ENCODE data around the gene CDH4. TPM values are rescaled to one million over a fixed set of nuclear protein-coding genes. Genes with fewer than 3 reads are reported as not detected.

The CDH4 gene
- total and polyA plus RNA-seq, 2 donors (not counting 3 experiments of a cell fraction or from before 2014, with no cell fraction given) = 0.17 to 0.51 TPM

DNA sequence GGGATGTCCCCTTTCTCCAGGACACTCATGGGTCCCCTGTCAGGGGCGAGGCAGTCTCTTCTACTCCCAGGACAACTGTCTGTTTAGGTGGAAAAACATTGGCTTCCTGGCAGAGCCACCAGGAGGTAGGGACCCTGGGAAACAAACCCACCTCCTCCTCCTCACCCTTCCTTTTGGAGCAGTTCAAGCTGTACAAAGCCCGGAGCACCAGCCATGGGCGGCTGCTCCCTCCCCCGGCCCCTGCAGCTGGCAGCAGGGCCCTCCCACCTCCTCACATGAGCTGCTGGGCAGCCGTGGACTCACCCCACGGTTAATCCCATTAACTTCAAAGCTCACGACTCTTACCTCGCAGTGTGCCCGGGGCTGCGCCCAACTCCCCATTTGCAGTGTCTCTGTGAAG, 48.6 kb downstream of the CDH4 start:
- Histone ChIP-seq H4K20me1 (replicated peaks; ENCODE audit: control insufficient read depth, extremely low read depth, insufficient read depth, low read length) (no peaks in the 10 kb centered on the region), H3K4me1 (ENCODE audit: control insufficient read depth, extremely low read depth, insufficient read depth, low read length) (no peaks in the 10 kb centered on the region), H3K4me3 (replicated peaks in 1 of 3; ENCODE audit: insufficient read depth in 1 of 3, low read depth in 1 of 3, low read length in 3 of 3) (no peak overlapping the region), H3K79me2 (ENCODE audit: control insufficient read depth, insufficient read depth, low read length) (no peaks in the 10 kb centered on the region), H3K9me1 (replicated peaks; ENCODE audit: control insufficient read depth, extremely low read depth, insufficient read depth, low read length) (no peaks in the 10 kb centered on the region), H2AFZ (ENCODE audit: low read depth, low read length) (no peak overlapping the region), H3K9me3 (replicated peaks; ENCODE audit: control insufficient read depth, insufficient read depth, low read length) (peaks cover 3% of the 10 kb centered on the region), H3K27ac (ENCODE audit: insufficient read depth, low read depth, low read length) (no peak overlapping the region), H3K4me2 (ENCODE audit: insufficient read depth, low read length) (no peak overlapping the region), H3K36me3 (ENCODE audit: control insufficient read depth in 2 of 2, extremely low read depth in 1 of 2, insufficient read depth in 2 of 2, low read length in 2 of 2) (no peaks in the 10 kb centered on the region), H3K9ac (replicated peaks; ENCODE audit: extremely low read depth, insufficient read depth, low read length) (no peak overlapping the region), H3K27me3 (ENCODE audit: control insufficient read depth in 2 of 2, insufficient read depth in 2 of 2, low read length in 2 of 2) (no peaks in the 10 kb centered on the region)
- CTCF ChIA-PET = no interaction called here
- dilution Hi-C loops (cut with MboI; ENCODE audit: extremely low pct_ligation_motif_present, low sequenced_read_pairs) = no loop called here
- intact Hi-C loops (cut with micrococcal nuclease) = no loop called here
- TF ChIP-seq POLR2A (IDR thresholded peaks at IDR 0.05; ENCODE audit: low read depth, low read length) = no peak
- no peak for TF ChIP-seq MYC (IDR thresholded peaks at IDR 0.05; ENCODE audit: low read depth, low read length)
- TF ChIP-seq POLR2AphosphoS5 (IDR thresholded peaks at IDR 0.05; ENCODE audit: insufficient read depth, low read depth, low read length) = no peak
- TF ChIP-seq JUN (IDR thresholded peaks at IDR 0.05; ENCODE audit: borderline replicate concordance, insufficient read depth, insufficient read length, low read depth) = no peak
- TF ChIP-seq CTCF (IDR thresholded peaks at IDR 0.05; ENCODE audit: extremely low read depth in 1 of 2, insufficient read depth in 1 of 2, low read depth in 1 of 2, low read length in 2 of 2) = no peak
- TF ChIP-seq FOS (IDR thresholded peaks at IDR 0.05; ENCODE audit: borderline replicate concordance, insufficient read depth, low read length) = no peak
- no peak for TF ChIP-seq EZH2 (IDR thresholded peaks at IDR 0.05; ENCODE audit: borderline replicate concordance, low read depth, low read length, severe bottlenecking)
- TF ChIP-seq, protein P1, sequence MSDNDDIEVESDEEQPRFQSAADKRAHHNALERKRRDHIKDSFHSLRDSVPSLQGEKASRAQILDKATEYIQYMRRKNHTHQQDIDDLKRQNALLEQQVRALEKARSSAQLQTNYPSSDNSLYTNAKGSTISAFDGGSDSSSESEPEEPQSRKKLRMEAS (IDR thresholded peaks at IDR 0.05; ENCODE audit: insufficient read depth, insufficient read length) = no peak
- no peak for TF ChIP-seq GATA2 (IDR thresholded peaks at IDR 0.05; ENCODE audit: insufficient read depth, insufficient read length, low read depth, low read length)
- no TSS peak for BruUV-seq (replicated peaks)
- no peak for DNase-seq (ENCODE audit: low read depth, low spot score)
- POLR2A ChIA-PET = no interaction called here
- FAIRE-seq = no peak

All from endothelial cell of umbilical vein (primary cell).